ENCODE measurements around the gene MDN1. TPM values are rescaled to one million over a fixed set of nuclear protein-coding genes. Genes with fewer than 3 reads are reported as not detected.
A peak's percentile ranks its signal among the peaks of the same experiment; 100 is the strongest.
"Not testable (repeated sequence)": the region's sequence is repeated elsewhere in the genome, so short reads cannot be mapped to it uniquely, and the experiment has no call there.

Gene MDN1
- total RNA-seq, 2 experiments from 2014 or later = 39.1 to 40.2 TPM

DNA sequence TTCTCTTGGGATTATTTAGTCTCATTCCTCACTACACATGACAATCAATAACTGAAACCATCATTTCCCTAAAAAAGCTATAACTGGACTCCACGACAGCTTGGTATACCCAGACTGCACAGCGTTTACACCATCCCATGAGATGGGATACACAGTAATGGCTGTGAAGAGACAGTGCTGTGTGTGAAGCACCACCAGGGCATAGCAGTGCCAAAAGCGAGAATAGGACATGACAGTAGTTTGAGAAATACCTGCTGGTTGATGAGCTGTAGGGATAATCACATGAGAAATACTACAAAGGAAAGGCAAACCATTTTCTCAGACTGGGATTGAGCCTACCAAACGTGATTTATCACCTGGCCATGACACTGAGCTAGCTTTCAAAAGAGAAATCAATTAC lies 158.6 kb downstream of the MDN1 start:
- Mint-ChIP-seq H3K9me3 (no peaks in the 10 kb centered on the region), H3K4me3 (no peak overlapping the region), H3K27me3 (no peaks in the 10 kb centered on the region), H3K27ac (no peak overlapping the region), H3K4me1 (ENCODE audit: low read depth) (no peaks in the 10 kb centered on the region), H3K36me3 (peaks cover 51% of the 10 kb centered on the region)
- no peak for DNase-seq
- ChIA-PET CTCF (interaction anchor here (1.2 kb wide), 1 partner anchor 42 kb away, joined by 3 read pairs; no protein-coding TSS in a partner anchor), POLR2A (no interaction called here)
- intact Hi-C loops (cut with micrococcal nuclease) = no loop called here

GRCh38 chr6:89657445-89658158 lies 162.0 kb downstream of the MDN1 start:
- DNase-seq = no peak
- H3K27ac Mint-ChIP-seq = no peak overlapping the region
- peaks cover 49% of the 10 kb centered on the region for H3K36me3 Mint-ChIP-seq
- no peaks in the 10 kb centered on the region for H3K27me3 Mint-ChIP-seq
- intact Hi-C loops (cut with micrococcal nuclease) = no loop called here
- CTCF ChIA-PET = no interaction called here
- H3K4me1 Mint-ChIP-seq (ENCODE audit: low read depth) = no peaks in the 10 kb centered on the region
- POLR2A ChIA-PET = interaction anchor here (1.1 kb wide), 1 partner anchor 162 kb away, joined by 3 read pairs; the partner anchor contains the start of gene MDN1
- H3K9me3 Mint-ChIP-seq = no peaks in the 10 kb centered on the region
- no peak overlapping the region for H3K4me3 Mint-ChIP-seq

DNA sequence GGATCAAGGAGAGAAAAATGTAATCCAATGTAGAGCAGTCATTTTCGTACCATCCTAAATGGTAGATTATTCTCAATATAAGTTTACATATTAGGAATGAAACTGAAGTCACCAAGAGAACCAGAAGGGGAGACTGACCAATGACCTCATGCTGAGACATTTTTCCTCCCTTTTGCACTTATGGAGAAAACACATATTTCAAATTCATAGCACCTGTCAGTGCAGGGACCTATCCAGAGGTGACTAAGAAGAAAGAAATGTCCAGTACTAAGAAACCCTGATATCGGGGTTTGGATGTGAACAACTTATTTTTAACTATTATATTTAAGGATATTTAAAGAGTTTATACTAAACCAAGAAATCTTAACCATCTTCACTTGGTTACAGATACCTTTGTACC lies 164.5 kb downstream of the MDN1 start:
- Mint-ChIP-seq H3K4me1 (ENCODE audit: low read depth) (no peaks in the 10 kb centered on the region), H3K4me3 (no peak overlapping the region), H3K27ac (no peak overlapping the region), H3K9me3 (no peaks in the 10 kb centered on the region), H3K27me3 (no peaks in the 10 kb centered on the region), H3K36me3 (peaks cover 53% of the 10 kb centered on the region)
- CTCF ChIA-PET = no interaction called here
- POLR2A ChIA-PET = no interaction called here
- intact Hi-C loops (cut with micrococcal nuclease) = no loop called here
- DNase-seq = no peak

GRCh38 chr6:89650579-89650978 lies 169.0 kb downstream of the MDN1 start:
- DNase-seq = no peak
- no peaks in the 10 kb centered on the region for H3K4me1 Mint-ChIP-seq (ENCODE audit: low read depth)
- H3K27me3 Mint-ChIP-seq = no peaks in the 10 kb centered on the region
- POLR2A ChIA-PET = interaction anchor here (0.5 kb wide), 1 partner anchor 314 kb away, joined by 3 read pairs; no protein-coding TSS in a partner anchor
- H3K27ac Mint-ChIP-seq = no peak overlapping the region
- H3K9me3 Mint-ChIP-seq = no peaks in the 10 kb centered on the region
- CTCF ChIA-PET = no interaction called here
- H3K36me3 Mint-ChIP-seq = peaks cover 48% of the 10 kb centered on the region
- H3K4me3 Mint-ChIP-seq = no peak overlapping the region
- intact Hi-C loops (cut with micrococcal nuclease) = no loop called here

DNA sequence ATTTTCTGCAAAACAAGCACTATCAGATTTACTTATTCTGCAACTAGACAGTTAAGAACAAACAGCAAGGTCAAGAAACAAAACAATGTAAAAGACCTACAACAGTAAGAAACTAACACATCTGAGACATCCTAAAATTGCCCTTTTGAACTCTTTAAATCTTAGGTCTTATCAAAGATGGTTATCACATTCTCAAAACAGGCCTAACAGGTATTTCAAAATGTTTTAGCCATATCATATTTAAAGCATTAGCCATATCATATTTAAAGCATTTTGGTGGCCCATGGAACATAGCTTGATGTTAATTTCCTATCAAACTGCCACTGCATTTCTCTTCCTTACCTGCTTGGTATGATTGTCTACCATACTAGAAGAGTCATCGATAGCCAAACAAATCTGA lies 169.9 kb downstream of the MDN1 start:
- ChIA-PET CTCF (no interaction called here), POLR2A (interaction anchor here (0.6 kb wide), 1 partner anchor 487 kb away, joined by 3 read pairs; no protein-coding TSS in a partner anchor)
- Mint-ChIP-seq H3K27me3 (no peaks in the 10 kb centered on the region), H3K9me3 (no peaks in the 10 kb centered on the region), H3K4me1 (ENCODE audit: low read depth) (peaks cover 3% of the 10 kb centered on the region), H3K36me3 (peaks cover 52% of the 10 kb centered on the region), H3K4me3 (no peak overlapping the region), H3K27ac (no peak overlapping the region)
- no peak for DNase-seq
- intact Hi-C loops (cut with micrococcal nuclease) = no loop called here

DNA sequence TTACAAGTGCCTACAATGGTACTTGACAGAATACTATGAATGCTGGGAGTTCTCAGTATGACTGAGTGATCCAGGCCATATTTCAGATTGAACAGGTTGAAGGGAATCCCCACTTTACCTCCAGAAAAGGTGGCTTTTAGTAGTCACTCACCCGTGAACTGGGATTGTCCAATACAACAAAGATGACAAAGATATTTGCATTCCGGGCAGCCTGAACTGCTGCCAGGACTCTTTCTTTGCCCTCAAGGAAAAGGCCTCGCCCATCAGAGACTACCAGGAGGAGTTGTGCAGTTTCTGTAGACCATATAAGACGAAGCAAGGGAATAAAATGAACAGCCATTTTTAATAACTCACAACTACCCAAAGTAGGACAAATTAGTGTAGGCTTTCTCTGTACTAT lies 174.7 kb downstream of the MDN1 start:
- POLR2A ChIA-PET = no interaction called here
- H3K27ac Mint-ChIP-seq = peak overlapping the region; percentile 14
- intact Hi-C loops (cut with micrococcal nuclease) = no loop called here
- H3K4me3 Mint-ChIP-seq = no peak overlapping the region
- H3K9me3 Mint-ChIP-seq = no peaks in the 10 kb centered on the region
- H3K27me3 Mint-ChIP-seq = no peaks in the 10 kb centered on the region
- CTCF ChIA-PET = interaction anchor here (1.0 kb wide), 1 partner anchor 273 kb away, joined by 3 read pairs; no protein-coding TSS in a partner anchor
- peaks cover 43% of the 10 kb centered on the region for H3K36me3 Mint-ChIP-seq
- H3K4me1 Mint-ChIP-seq (ENCODE audit: low read depth) = peaks cover 3% of the 10 kb centered on the region
- no peak for DNase-seq

- CTCF ChIA-PET = interaction anchor here (1.9 kb wide), 1 partner anchor 271 kb away, joined by 6 read pairs; no protein-coding TSS in a partner anchor
- intact Hi-C loops (cut with micrococcal nuclease) = no loop called here
- no peaks in the 10 kb centered on the region for H3K9me3 Mint-ChIP-seq
- no peak overlapping the region for H3K4me3 Mint-ChIP-seq
- POLR2A ChIA-PET = no interaction called here
- H3K36me3 Mint-ChIP-seq = peaks cover 43% of the 10 kb centered on the region
- H3K27ac Mint-ChIP-seq = no peak overlapping the region
- no peaks in the 10 kb centered on the region for H3K27me3 Mint-ChIP-seq
- H3K4me1 Mint-ChIP-seq (ENCODE audit: low read depth) = peaks cover 14% of the 10 kb centered on the region
- DNase-seq = no peak
These were observed 176.2 kb downstream of the MDN1 start for GRCh38 chr6:89643406-89643805.

- Mint-ChIP-seq H3K36me3 (peaks cover 43% of the 10 kb centered on the region), H3K27me3 (no peaks in the 10 kb centered on the region), H3K4me1 (ENCODE audit: low read depth) (peaks cover 16% of the 10 kb centered on the region), H3K27ac (no peak overlapping the region), H3K4me3 (no peak overlapping the region), H3K9me3 (no peaks in the 10 kb centered on the region)
- intact Hi-C loops (cut with micrococcal nuclease) = no loop called here
- ChIA-PET CTCF (interaction anchor here (1.0 to 1.9 kb wide), 2 partner anchors 211 to 271 kb away, joined by 5 to 6 read pairs; no protein-coding TSS in a partner anchor), POLR2A (no interaction called here)
- no peak for DNase-seq
These were observed 176.6 kb downstream of the MDN1 start for GRCh38 chr6:89642956-89643355.

DNA sequence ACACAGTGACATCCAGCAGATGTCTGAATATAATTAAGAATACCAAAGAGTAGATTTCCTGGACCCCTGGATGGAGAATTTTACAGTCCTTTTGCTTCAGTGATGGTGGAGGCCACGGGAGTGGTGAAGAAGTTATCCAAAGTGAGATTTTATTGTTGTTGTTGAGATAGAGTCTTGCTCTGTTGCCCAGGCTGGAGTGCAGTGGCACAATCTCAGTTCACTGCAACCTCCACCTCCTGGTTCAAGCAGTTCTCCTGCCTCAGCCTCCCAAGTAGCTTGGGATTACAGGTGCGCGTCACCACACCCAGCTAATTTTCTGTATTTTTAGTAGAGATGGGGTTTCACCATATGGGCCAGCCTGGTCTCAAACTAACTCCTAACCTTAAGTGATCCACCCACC lies 178.0 kb downstream of the MDN1 start:
- H3K9me3 Mint-ChIP-seq; DNase-seq; H3K27ac Mint-ChIP-seq; H3K27me3 Mint-ChIP-seq; intact Hi-C loops (cut with micrococcal nuclease); H3K4me3 Mint-ChIP-seq; POLR2A ChIA-PET: not testable (repeated sequence)
- CTCF ChIA-PET = interaction anchor here (0.6 kb wide), 1 partner anchor 269 kb away, joined by 3 read pairs; no protein-coding TSS in a partner anchor
- Mint-ChIP-seq H3K4me1 (ENCODE audit: low read depth) (peaks cover 26% of the 10 kb centered on the region), H3K36me3 (peaks cover 37% of the 10 kb centered on the region)

- Mint-ChIP-seq H3K27me3 (no peaks in the 10 kb centered on the region), H3K4me3 (no peak overlapping the region), H3K27ac (no peak overlapping the region), H3K36me3 (peaks cover 39% of the 10 kb centered on the region), H3K9me3 (no peaks in the 10 kb centered on the region), H3K4me1 (ENCODE audit: low read depth) (peaks cover 32% of the 10 kb centered on the region)
- DNase-seq = no peak
- ChIA-PET CTCF (interaction anchor here (0.5 to 3.6 kb wide), 2 partner anchors 209 to 284 kb away, joined by 4 to 21 read pairs; partner anchors contain the start of gene ANKRD6), POLR2A (no interaction called here)
- intact Hi-C loops (cut with micrococcal nuclease) = no loop called here
These were observed 178.8 kb downstream of the MDN1 start for GRCh38 chr6:89640804-89641203.

DNA sequence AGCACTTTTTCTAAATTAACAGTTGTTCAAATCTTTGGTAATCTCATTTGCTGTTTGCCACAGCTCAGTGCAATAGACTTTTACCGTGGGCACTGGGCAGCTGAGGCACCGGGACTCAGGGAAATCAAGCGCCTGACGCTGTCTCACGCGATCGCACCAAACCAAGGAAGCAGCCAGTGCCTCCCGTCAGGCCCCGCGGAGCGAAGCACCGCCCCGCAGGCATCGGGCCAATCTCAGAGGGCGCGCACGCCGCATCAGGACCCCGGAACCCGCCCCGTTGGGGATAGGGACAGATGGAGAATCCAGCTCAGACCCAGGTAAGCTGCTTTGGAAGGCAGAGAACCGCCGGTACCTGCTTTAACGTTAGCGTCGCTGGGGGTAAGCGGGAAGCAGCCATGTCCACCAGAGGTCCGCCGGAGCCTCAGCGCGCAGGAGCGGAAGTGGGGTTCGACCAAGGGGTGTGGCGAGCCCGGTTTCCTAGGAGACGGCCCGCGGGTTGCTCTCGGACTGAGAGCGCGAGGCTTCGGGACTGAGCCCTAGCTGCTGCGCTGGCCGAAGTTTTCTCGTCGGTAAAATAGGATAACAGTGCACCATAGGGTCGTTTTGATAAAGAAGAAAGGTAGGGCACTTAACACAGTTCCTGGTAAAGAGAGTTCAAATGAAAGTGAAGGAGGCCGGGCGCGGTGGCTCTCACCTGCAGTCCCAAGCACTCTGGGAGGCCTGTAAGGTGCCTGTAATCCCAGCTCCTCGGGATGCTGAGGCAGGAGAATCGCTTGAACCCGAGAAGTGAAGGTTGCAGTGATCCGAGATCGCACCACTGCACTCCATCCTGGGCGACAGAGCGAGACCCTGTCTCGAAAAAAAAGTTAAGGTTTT lies 181.0 kb downstream of the MDN1 start, which contains the start of gene LYRM2:
LYRM2 (minus strand) TSS at position 428 of the 876 bp plus-strand sequence; CDS start at position 397, 31 bp downstream.
- DNase-seq = peak; percentile 95
- peaks cover 33% of the 10 kb centered on the region for H3K36me3 Mint-ChIP-seq
- peak within 1 kb of the TSS; percentile 96 for H3K27ac Mint-ChIP-seq
- POLR2A ChIA-PET = interaction anchor here (0.8 to 1.5 kb wide), 10 partner anchors 15 to 556 kb away, joined by 3 to 5 read pairs (median 3); partner anchors contain the start of genes ANKRD6, CASP8AP2, RRAGD and UBE2J1
- H3K4me1 Mint-ChIP-seq (ENCODE audit: low read depth) = peaks cover 32% of the 10 kb centered on the region
- H3K9me3 Mint-ChIP-seq = no peaks in the 10 kb centered on the region
- CTCF ChIA-PET = interaction anchor here (0.8 to 3.6 kb wide), 7 partner anchors 9 to 656 kb away, joined by 3 to 21 read pairs (median 4); partner anchors contain the start of genes ANKRD6 and MDN1
- intact Hi-C loops (cut with micrococcal nuclease) = loop anchor here (1.0 to 2.0 kb wide), 5 partner anchors 28 to 949 kb away; partner anchors contain the start of genes ANKRD6, CASP8AP2, MAP3K7 and PNRC1
- H3K27me3 Mint-ChIP-seq = no peaks in the 10 kb centered on the region
- H3K4me3 Mint-ChIP-seq = peak within 1 kb of the TSS; percentile 81
